ENCODE measurements around the gene BCDIN3D. TPM values are rescaled to one million over a fixed set of nuclear protein-coding genes. Genes with fewer than 3 reads are reported as not detected.

BCDIN3D gene
- total RNA-seq, 1 experiment from 2014 or later: 4.3 TPM

- no peak for DNase-seq (ENCODE audit: low read depth in 1 of 2, low spot score in 2 of 2)
- H3K9me3 ChIP-seq (replicated peaks): no peaks in the 10 kb centered on the region
- H3K27ac ChIP-seq: 0 out of 2 replicates have a peak overlapping the region, but pooled peaks have one; percentile 9
These were observed 29.8 kb downstream of the BCDIN3D start for GRCh38 chr12:49813131-49813530.

GRCh38 chr12:49811961-49812401, 30.9 kb downstream of the BCDIN3D start:
- H3K27me3 ChIP-seq (replicated peaks): no peaks in the 10 kb centered on the region
- H3K9me3 ChIP-seq (replicated peaks): no peaks in the 10 kb centered on the region
- H3K27ac ChIP-seq: 0 out of 2 replicates have a peak overlapping the region, but pooled peaks have one; percentile 7

More at GRCh38 chr12:49813131-49813530, 29.8 kb downstream of the BCDIN3D start:
- Histone ChIP-seq H3K27me3 (replicated peaks) (no peaks in the 10 kb centered on the region), H3K36me3 (peaks cover 58% of the 10 kb centered on the region), H3K4me1 (replicated peaks) (peaks cover 56% of the 10 kb centered on the region), H3K4me3 (no peak overlapping the region)

GRCh38 chr12:49811136-49811535, 31.8 kb downstream of the BCDIN3D start:
- H3K9me3 ChIP-seq (replicated peaks): no peaks in the 10 kb centered on the region
- no peak for DNase-seq (ENCODE audit: low read depth in 1 of 2, low spot score in 2 of 2)
- peaks cover 63% of the 10 kb centered on the region for H3K4me1 ChIP-seq (replicated peaks)
- no peak overlapping the region for H3K4me3 ChIP-seq
- peak overlapping the region; percentile 58; the same call in 1 of the 2 replicates for H3K27ac ChIP-seq
- peaks cover 73% of the 10 kb centered on the region for H3K36me3 ChIP-seq
- H3K27me3 ChIP-seq (replicated peaks): no peaks in the 10 kb centered on the region

More at GRCh38 chr12:49811961-49812401, 30.9 kb downstream of the BCDIN3D start:
- Histone ChIP-seq H3K4me3 (no peak overlapping the region), H3K36me3 (peaks cover 69% of the 10 kb centered on the region), H3K4me1 (replicated peaks) (peaks cover 63% of the 10 kb centered on the region)
- DNase-seq (ENCODE audit: low read depth in 1 of 2, low spot score in 2 of 2): no peak

- no peaks in the 10 kb centered on the region for H3K9me3 ChIP-seq (replicated peaks)
- H3K4me1 ChIP-seq (replicated peaks): peaks cover 63% of the 10 kb centered on the region
- DNase-seq (ENCODE audit: low read depth in 1 of 2, low spot score in 2 of 2): no peak
- peaks cover 74% of the 10 kb centered on the region for H3K36me3 ChIP-seq
- no peaks in the 10 kb centered on the region for H3K27me3 ChIP-seq (replicated peaks)
- no peak overlapping the region for H3K4me3 ChIP-seq
- peak overlapping the region; percentile 88 for H3K27ac ChIP-seq
These were observed 33.0 kb downstream of the BCDIN3D start for GRCh38 chr12:49809906-49810389.

- DNase-seq (ENCODE audit: low read depth in 1 of 2, low spot score in 2 of 2): peak; percentile 66 to 69
These were observed 33.5 kb downstream of the BCDIN3D start for GRCh38 chr12:49809381-49809905.

GRCh38 chr12:49808686-49809380, 34.1 kb downstream of the BCDIN3D start:
- Histone ChIP-seq H3K4me3 (no peak overlapping the region), H3K4me1 (replicated peaks) (peaks cover 63% of the 10 kb centered on the region)

More at GRCh38 chr12:49809381-49809905, 33.5 kb downstream of the BCDIN3D start:
- Histone ChIP-seq H3K4me1 (replicated peaks) (peaks cover 63% of the 10 kb centered on the region), H3K27me3 (replicated peaks) (no peaks in the 10 kb centered on the region), H3K36me3 (peaks cover 74% of the 10 kb centered on the region), H3K4me3 (no peak overlapping the region), H3K9me3 (replicated peaks) (no peaks in the 10 kb centered on the region), H3K27ac (peak overlapping the region; percentile 88)

GRCh38 chr12:49807991-49808580, 34.8 kb downstream of the BCDIN3D start:
- H3K27ac ChIP-seq: peak overlapping the region; percentile 88

More at GRCh38 chr12:49808686-49809380, 34.1 kb downstream of the BCDIN3D start:
- H3K36me3 ChIP-seq: peaks cover 80% of the 10 kb centered on the region
- DNase-seq (ENCODE audit: low read depth in 1 of 2, low spot score in 2 of 2): peak; percentile 83 to 89
- peak overlapping the region; percentile 88 for H3K27ac ChIP-seq
- H3K27me3 ChIP-seq (replicated peaks): no peaks in the 10 kb centered on the region
- no peaks in the 10 kb centered on the region for H3K9me3 ChIP-seq (replicated peaks)

GRCh38 chr12:49806877-49807276, 36.0 kb downstream of the BCDIN3D start:
- Histone ChIP-seq H3K27ac (no peak overlapping the region), H3K4me3 (no peak overlapping the region)

More at GRCh38 chr12:49807991-49808580, 34.8 kb downstream of the BCDIN3D start:
- no peak for DNase-seq (ENCODE audit: low read depth in 1 of 2, low spot score in 2 of 2)
- no peaks in the 10 kb centered on the region for H3K9me3 ChIP-seq (replicated peaks)
- H3K27me3 ChIP-seq (replicated peaks): no peaks in the 10 kb centered on the region
- peaks cover 57% of the 10 kb centered on the region for H3K4me1 ChIP-seq (replicated peaks)
- no peak overlapping the region for H3K4me3 ChIP-seq
- peaks cover 80% of the 10 kb centered on the region for H3K36me3 ChIP-seq

GRCh38 chr12:49806321-49806813, 36.5 kb downstream of the BCDIN3D start:
- Histone ChIP-seq H3K4me1 (replicated peaks) (peaks cover 40% of the 10 kb centered on the region), H3K9me3 (replicated peaks) (no peaks in the 10 kb centered on the region), H3K36me3 (peaks cover 87% of the 10 kb centered on the region), H3K27me3 (replicated peaks) (no peaks in the 10 kb centered on the region), H3K27ac (no peak overlapping the region), H3K4me3 (no peak overlapping the region)
- DNase-seq (ENCODE audit: low read depth in 1 of 2, low spot score in 2 of 2): no peak

More at GRCh38 chr12:49806877-49807276, 36.0 kb downstream of the BCDIN3D start:
- DNase-seq (ENCODE audit: low read depth in 1 of 2, low spot score in 2 of 2): no peak
- peaks cover 45% of the 10 kb centered on the region for H3K4me1 ChIP-seq (replicated peaks)
- no peaks in the 10 kb centered on the region for H3K27me3 ChIP-seq (replicated peaks)
- peaks cover 83% of the 10 kb centered on the region for H3K36me3 ChIP-seq
- no peaks in the 10 kb centered on the region for H3K9me3 ChIP-seq (replicated peaks)

- Histone ChIP-seq H3K27ac (no peak overlapping the region), H3K4me1 (replicated peaks) (peaks cover 30% of the 10 kb centered on the region), H3K9me3 (replicated peaks) (no peaks in the 10 kb centered on the region), H3K4me3 (no peak overlapping the region), H3K27me3 (replicated peaks) (no peaks in the 10 kb centered on the region), H3K36me3 (peaks cover 95% of the 10 kb centered on the region)
- DNase-seq (ENCODE audit: low read depth in 1 of 2, low spot score in 2 of 2): no peak
These were observed 37.5 kb downstream of the BCDIN3D start for GRCh38 chr12:49805409-49805808.

GRCh38 chr12:49804821-49805220, 38.1 kb downstream of the BCDIN3D start:
- no peaks in the 10 kb centered on the region for H3K9me3 ChIP-seq (replicated peaks)
- H3K27me3 ChIP-seq (replicated peaks): no peaks in the 10 kb centered on the region
- H3K27ac ChIP-seq: no peak overlapping the region
- H3K4me1 ChIP-seq (replicated peaks): peaks cover 24% of the 10 kb centered on the region
- DNase-seq (ENCODE audit: low read depth in 1 of 2, low spot score in 2 of 2): no peak
- peaks cover 98% of the 10 kb centered on the region for H3K36me3 ChIP-seq
- H3K4me3 ChIP-seq: no peak overlapping the region

GRCh38 chr12:49803693-49804450, 39.0 kb downstream of the BCDIN3D start:
- Histone ChIP-seq H3K27me3 (replicated peaks) (no peaks in the 10 kb centered on the region), H3K9me3 (replicated peaks) (no peaks in the 10 kb centered on the region), H3K36me3 (peaks cover 100% of the 10 kb centered on the region), H3K4me1 (replicated peaks) (peaks cover 24% of the 10 kb centered on the region), H3K27ac (no peak overlapping the region), H3K4me3 (no peak overlapping the region)
- DNase-seq (ENCODE audit: low read depth in 1 of 2, low spot score in 2 of 2): no peak

Measured in SJSA1 (cell line).